Activated CD4-positive, alpha-beta T cell treated with anti-CD3 and anti-CD28 coated beads, Interleukin-10, Interleukin-2, amounts not matched to agents 100 ng/mL and 50 ng/mL, durations not matched to agents 16 hours and 8 hours (primary cell): Measurements from ENCODE around the gene AREL1.

ENCODE experiments used
- DNase-seq: peaks from one replicate; pipeline ENCODE4 v3.0.0-alpha.2; 2020

Gene AREL1

GRCh38 chr14:74697011-74697410, 15.9 kb downstream of the AREL1 start:
- no peak for DNase-seq

DNA sequence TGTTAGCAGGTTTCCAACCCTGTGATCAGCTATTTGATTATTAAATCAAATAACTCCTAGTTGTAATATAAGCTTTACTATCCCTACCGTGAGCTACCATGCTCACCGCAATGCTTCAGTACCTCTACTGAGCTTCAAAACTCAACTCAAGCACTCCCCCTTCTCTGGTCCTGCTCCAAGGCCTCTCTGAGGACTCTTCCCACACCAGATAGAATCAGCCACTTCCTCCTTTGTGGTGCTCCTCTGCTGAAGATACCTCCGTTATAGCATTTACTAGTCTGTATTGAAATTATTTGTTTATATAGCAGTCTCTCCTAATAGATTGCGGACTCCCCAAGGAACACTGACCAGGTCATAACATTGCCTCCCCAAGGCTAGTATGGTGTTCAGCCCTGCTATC, 17.5 kb downstream of the AREL1 start:
- DNase-seq = no peak

DNA sequence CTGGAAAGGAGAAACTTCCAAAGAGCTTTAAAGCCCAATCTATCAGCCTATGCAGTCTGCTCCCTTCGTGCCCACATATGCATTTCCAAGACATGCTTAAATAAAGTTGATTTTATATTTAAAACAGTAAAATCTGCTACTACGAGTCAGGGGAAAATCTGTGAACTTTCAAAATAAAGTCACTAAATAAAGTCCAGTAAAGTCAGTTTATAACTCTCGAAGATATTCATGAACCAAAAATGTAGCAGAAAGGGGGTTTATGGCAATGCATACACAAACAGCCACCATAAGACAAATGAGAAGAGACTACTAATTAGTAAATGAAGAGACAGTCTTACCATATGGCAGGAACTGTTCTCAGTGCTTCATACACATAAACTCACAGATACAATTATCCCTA, 19.7 kb downstream of the AREL1 start:
- DNase-seq = no peak

GRCh38 chr14:74691456-74691855, 21.4 kb downstream of the AREL1 start:
- no peak for DNase-seq

DNA sequence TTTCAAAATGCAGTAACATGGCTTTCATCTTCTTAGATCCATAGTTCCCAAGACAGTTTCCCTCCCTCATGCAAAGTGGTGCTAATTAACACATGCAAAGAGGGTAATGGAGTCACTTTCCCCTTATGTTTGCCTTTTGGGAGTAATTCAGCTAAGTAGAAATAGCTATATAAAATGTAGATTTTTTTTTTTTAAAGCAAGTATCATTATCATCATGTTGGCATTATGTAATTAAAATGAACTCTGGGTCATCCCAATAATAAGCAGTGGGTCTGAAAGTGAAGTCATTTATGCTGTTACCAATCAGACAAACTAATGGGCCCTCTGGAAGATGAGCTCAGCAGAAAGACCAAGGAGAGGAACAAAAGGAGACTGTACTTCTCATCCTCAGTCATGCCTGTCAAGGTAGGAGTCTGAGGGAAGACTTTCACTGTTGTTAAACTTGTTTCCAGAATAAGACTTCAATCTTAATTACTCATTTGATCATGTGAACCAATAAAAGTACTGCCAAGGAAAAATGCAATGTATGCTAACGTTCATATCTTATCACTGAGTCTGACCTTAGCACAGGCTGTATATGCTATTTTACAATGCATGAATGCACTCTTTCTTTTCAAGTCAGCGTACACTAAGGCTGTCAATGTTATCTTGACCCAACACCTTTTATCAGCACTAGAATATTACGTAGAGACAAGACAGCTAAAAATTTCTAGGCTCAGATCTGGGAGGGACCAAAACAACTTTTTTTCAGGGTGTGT, 26.8 kb downstream of the AREL1 start:
- no peak for DNase-seq

GRCh38 chr14:74685056-74685455, 27.8 kb downstream of the AREL1 start:
- DNase-seq = no peak

DNA sequence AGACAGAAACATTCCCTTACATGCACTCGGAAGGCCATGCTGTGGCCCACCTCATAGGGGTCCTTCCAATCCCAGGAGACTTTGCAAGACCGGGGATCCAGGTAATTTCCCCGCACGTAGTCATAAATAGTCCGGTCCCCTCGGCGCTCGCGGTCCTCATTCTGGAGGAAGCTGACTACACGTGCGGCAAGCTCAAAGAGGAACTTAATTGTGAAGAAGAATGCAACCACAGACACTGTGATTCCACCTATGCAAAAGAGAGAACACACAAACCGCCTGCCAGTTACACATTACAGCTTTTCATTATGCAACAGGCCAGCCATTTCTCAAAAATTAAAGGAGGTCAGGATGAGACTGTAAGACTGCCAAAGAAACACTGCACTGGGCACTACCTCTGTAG, 28.4 kb downstream of the AREL1 start:
- no peak for DNase-seq

DNA sequence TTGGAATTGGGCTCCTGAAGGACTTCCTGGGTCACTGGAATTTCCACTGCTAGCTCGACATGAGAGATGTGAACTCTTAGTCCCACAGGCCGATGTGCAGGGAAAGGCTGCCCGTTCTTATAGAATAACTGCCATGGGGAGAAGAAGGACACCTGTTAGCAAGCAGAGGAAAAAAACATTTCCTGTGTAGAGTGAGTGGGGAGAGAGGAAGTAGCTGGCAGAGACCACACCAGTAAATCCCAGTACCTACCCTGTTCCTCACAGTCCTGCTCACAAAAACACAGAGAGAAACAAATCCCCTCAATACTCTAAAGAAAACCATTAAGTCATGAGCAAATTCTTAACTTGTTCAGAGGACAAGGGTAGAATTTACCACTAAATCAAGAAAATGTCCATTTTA, 29.5 kb downstream of the AREL1 start:
- DNase-seq = no peak

GRCh38 chr14:74682169-74682952, 30.5 kb downstream of the AREL1 start:
- DNase-seq = no peak

DNA sequence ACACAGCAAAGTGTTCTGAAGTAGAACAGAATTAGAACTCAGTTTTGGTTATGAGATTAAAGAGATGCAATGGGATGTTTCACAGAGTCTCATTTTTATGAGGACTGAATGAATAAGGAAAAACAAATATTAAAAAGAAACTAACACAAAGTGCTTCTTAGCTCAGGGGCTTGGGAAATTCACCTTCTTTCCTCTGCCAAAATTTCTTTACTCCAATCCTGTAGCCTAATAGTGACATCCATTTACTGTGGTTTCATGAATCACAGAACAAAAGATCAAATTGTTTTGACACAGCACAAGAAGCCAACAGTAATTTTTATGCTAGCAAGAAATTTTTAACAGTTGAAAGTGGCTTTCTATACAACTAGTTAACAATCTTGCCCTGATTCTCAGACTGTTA, 37.7 kb downstream of the AREL1 start:
- DNase-seq = no peak

DNA sequence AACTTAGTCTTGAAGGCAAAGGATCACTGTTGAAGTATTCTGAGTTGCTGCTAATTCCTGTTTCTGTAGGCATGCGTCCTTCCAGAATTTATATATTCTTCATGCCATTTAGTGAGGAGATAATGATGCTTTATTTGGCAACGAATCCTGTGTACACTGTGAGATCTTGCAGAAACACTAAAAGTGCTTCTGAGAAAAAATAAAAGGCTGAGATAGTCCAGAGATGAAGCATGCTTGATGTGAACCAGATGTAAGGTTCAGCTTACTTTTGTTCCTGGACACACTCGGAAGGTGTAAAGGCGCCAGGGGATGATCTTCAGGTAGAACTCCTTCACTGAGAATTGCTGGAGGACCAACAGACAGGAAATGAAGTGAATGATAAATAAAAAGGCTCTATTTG, 39.1 kb downstream of the AREL1 start:
- DNase-seq = no peak

DNA sequence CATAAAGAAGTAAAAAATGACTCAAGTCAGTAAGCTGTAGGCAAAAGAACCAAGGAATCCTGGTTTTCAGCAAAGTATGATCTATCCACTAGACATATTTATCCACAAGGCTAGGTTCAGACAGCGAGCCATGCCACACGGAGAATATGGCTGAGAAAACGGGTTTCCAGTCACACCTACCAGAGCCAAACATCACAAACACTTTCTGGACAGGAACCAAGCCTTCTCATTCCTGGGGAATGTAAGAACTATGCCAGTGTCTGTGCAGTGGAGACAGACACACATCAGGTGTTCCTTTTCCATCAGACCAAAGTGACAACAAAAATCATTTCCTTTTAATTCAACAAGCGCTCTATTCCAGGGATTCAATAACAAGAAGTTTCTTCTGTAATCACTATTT, 41.1 kb downstream of the AREL1 start:
- DNase-seq = no peak

- DNase-seq = no peak
Observed at GRCh38 chr14:74670726-74671411, 42.0 kb downstream of the AREL1 start.

- DNase-seq = no peak
Observed at GRCh38 chr14:74669846-74670245, 43.0 kb downstream of the AREL1 start.

- DNase-seq = no peak
Observed at GRCh38 chr14:74669256-74669655, 43.6 kb downstream of the AREL1 start.

- DNase-seq = peak; percentile 59
Observed at GRCh38 chr14:74667758-74668157, 45.1 kb downstream of the AREL1 start.

GRCh38 chr14:74664717-74665116, 48.2 kb downstream of the AREL1 start:
- DNase-seq = no peak

- no peak for DNase-seq
Observed at GRCh38 chr14:74663884-74664283, 49.0 kb downstream of the AREL1 start.

DNA sequence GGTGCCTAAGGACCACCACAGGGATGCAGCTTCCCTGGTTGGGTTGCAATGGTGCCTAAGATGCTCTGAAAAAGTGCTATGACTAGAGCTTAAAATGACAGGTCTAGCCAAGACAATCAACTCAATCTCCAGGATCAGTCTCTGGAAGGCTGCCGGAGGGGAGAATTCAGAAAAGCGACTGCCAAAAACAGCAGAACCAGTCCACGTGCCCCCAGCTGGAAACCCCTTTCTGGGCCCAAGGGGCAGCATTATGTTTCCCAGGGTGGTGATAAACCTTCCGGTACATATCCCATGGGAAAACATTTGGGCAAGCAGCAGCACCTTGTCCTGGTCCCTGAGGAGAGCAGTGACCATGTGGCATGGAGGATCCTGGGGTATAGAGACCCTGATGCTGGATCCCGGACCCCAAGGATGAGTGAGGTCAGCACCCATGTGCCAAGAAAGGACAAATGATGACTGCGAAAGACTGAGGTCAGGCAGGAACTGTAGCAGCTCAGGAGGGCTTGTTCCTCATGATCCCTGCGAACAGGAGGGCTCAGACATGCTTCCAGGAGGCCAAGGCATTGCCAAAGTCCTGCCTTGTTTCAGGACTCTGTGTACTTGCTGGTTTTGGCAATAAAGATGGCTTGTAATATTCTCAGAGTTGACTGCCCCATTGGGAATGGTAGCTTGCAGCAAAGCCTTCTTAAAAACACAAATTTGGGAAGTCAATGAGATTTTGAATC, 51.0 kb downstream of the AREL1 start:
- DNase-seq = no peak

DNA sequence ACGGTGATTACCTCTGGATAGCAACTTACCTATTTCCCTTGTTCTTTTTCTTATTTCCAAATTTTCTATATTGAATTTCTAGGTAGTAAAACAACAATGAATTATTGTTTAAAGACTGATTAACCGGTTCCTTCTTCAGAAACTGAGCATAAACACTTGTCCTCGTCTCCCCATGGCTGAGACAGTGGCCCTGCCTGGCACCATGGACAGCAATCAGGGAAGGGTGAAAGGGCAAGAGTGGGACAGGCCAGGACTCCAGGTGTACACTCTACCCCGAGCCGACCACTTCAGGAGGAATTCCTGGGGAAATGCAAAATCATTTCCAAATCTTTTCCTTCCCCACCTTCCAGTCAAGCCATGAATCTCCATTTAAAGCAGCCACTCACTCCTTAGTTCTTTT, 52.0 kb downstream of the AREL1 start:
- DNase-seq = no peak

- DNase-seq = no peak
Observed at GRCh38 chr14:74660167-74660566, 52.7 kb downstream of the AREL1 start.

GRCh38 chr14:74658535-74659131, 54.2 kb downstream of the AREL1 start:
- DNase-seq = no peak

GRCh38 chr14:74656964-74657363, 55.9 kb downstream of the AREL1 start:
- DNase-seq = no peak
